Keratinocyte (primary cell): ENCODE measurements around the gene BIK. TPM values are rescaled to one million over a fixed set of nuclear protein-coding genes. Genes with fewer than 3 reads are reported as not detected.

ENCODE experiments used
- DNase-seq: peaks from one replicate; pipeline ENCODE4 v3.0.0-alpha.2; 2011; ENCODE audit warnings: low read depth, missing footprints, low spot score
- FAIRE-seq: peaks from 2 replicates; lab custom pipeline; 2011; peaks lifted over from hg19 to GRCh38; lab: Jason Lieb, UNC
- H2AFZ ChIP-seq: 2 replicates; pipeline ENCODE4 v1.6.0; 2012; ENCODE audit warnings: low read length, control low read depth, inconsistent platforms; ENCODE audit not compliant: control insufficient read depth
- H3K27ac ChIP-seq: 2 replicates; pipeline ENCODE4 v1.5.1; 2011; ENCODE audit warnings: low read length; ENCODE audit not compliant: control insufficient read depth, insufficient read depth
- H3K27me3 ChIP-seq: 3 replicates; pipeline ENCODE4 v1.6.0; 2011; ENCODE audit warnings: low read length; ENCODE audit not compliant: control insufficient read depth, insufficient read depth; ENCODE audit errors: extremely low read depth
- H3K36me3 ChIP-seq, 2 experiments: 2 replicates in 1 of 2; 3 replicates in 1 of 2; pipeline ENCODE4 v1.5.1; 2011; ENCODE audit warnings: low read length in 2 of 2, mild to moderate bottlenecking in 1 of 2; ENCODE audit not compliant: control insufficient read depth in 2 of 2, insufficient read depth in 2 of 2; ENCODE audit errors: extremely low read depth in 1 of 2
- H3K4me1 ChIP-seq: 3 replicates; pipeline ENCODE4 v1.5.1; 2011; ENCODE audit warnings: low read length; ENCODE audit not compliant: control insufficient read depth, insufficient read depth; ENCODE audit errors: extremely low read depth
- H3K4me2 ChIP-seq: 3 replicates; pipeline ENCODE4 v1.6.0; 2011; ENCODE audit warnings: low read depth, low read length; ENCODE audit not compliant: control insufficient read depth, insufficient read depth; ENCODE audit errors: extremely low read depth
- H3K4me3 ChIP-seq, 3 experiments: fragments of 200-600 bp in 1 of 3; sonication (generic) in 1 of 3; 2 replicates in 2 of 3; 3 replicates in 1 of 3; pipeline ENCODE4 v1.5.1; 2011 to 2016; ENCODE audit warnings: low read length in 3 of 3, mild to moderate bottlenecking in 3 of 3, control low read depth in 2 of 3, inconsistent platforms in 1 of 3, low read depth in 1 of 3, mixed read lengths in 1 of 3, mixed run types in 1 of 3, moderate library complexity in 1 of 3; ENCODE audit not compliant: control insufficient read depth in 2 of 3, insufficient read depth in 2 of 3; ENCODE audit errors: extremely low read depth in 1 of 3
- H3K79me2 ChIP-seq: 2 replicates; pipeline ENCODE4 v1.6.0; 2012; ENCODE audit warnings: low read length; ENCODE audit not compliant: control insufficient read depth, insufficient read depth
- H3K9ac ChIP-seq: 3 replicates; pipeline ENCODE4 v1.6.0; 2011; ENCODE audit warnings: low read length; ENCODE audit not compliant: control insufficient read depth, insufficient read depth; ENCODE audit errors: extremely low read depth
- H3K9me1 ChIP-seq: 3 replicates; pipeline ENCODE4 v1.6.0; 2011; ENCODE audit warnings: low read length; ENCODE audit not compliant: control insufficient read depth, insufficient read depth; ENCODE audit errors: extremely low read depth
- H3K9me3 ChIP-seq: 2 replicates; pipeline ENCODE4 v1.5.1; 2012; ENCODE audit warnings: low read depth, low read length; ENCODE audit not compliant: control insufficient read depth
- H4K20me1 ChIP-seq: 3 replicates; pipeline ENCODE4 v1.6.0; 2011; ENCODE audit warnings: low read length; ENCODE audit not compliant: control insufficient read depth, insufficient read depth; ENCODE audit errors: extremely low read depth
- CTCF ChIP-seq, 3 experiments: IDR thresholded peaks in 1 of 3; conservative IDR thresholded peaks in 1 of 3; optimal IDR thresholded peaks in 1 of 3; 2 replicates in 2 of 3; 3 replicates in 1 of 3; pipeline versions ENCODE3 to v1.5.1; 2011; ENCODE audit warnings: low read length in 3 of 3, mild to moderate bottlenecking in 3 of 3, moderate library complexity in 2 of 3, control low read depth in 1 of 3, inconsistent platforms in 1 of 3; ENCODE audit not compliant: insufficient read depth in 2 of 3; ENCODE audit errors: extremely low read depth in 1 of 3
- EZH2 ChIP-seq: IDR thresholded peaks from one replicate; pipeline ENCODE4 v1.6.1; 2012; ENCODE audit warnings: inconsistent platforms, mild to moderate bottlenecking, low read length, moderate library complexity
- dilution Hi-C: fragments of 300-500 bp; cut with MboI; formaldehyde crosslinking; loops from one replicate; pipeline ENCODE4 v1.7.0; 2020; ENCODE audit warnings: low sequenced_read_pairs; ENCODE audit not compliant: extremely low pct_ligation_motif_present
- polyA plus RNA-seq, 5 experiments: library from polyadenylated mRNA; depleted of rRNA in 3 of 5; stranded (reverse) in 3 of 5; stranded (forward) in 1 of 5; unstranded in 1 of 5; fragments of >200 nt; gene quantifications; 1 replicate in 1 of 5; 2 replicates in 3 of 5; 3 replicates in 1 of 5; pipeline versions ENCODE4 v1.2.1 to v1.2.3, GENCODE V29; 2011 to 2012; ENCODE audit warnings: missing spikeins in 2 of 5, low read depth in 1 of 5, low replicate concordance in 1 of 5

BIK gene
- polyA plus RNA-seq, 1 donor (not counting 4 experiments of a cell fraction or from before 2014, with no cell fraction given), result 4.4 TPM

- H3K4me1 ChIP-seq, result peaks cover 17% of the 10 kb centered on the region
Measured at GRCh38 chr22:43150731-43151206, 40.2 kb downstream of the BIK start.

GRCh38 chr22:43151251-43152002 is 40.9 kb downstream of the BIK start, which contains the start of gene TSPO:
TSS of gene TSPO (plus strand) at chr22:43151559. CDS start at chr22:43159239, 7,680 bp downstream.
- FAIRE-seq, result no peak
- H3K9ac ChIP-seq, result peak within 1 kb of the TSS; percentile 92
- peak within 1 kb of the TSS; percentile 93 for H2AFZ ChIP-seq
- DNase-seq, result no peak
- peaks cover 48% of the 10 kb centered on the region for H3K79me2 ChIP-seq
- peaks cover 10 to 12% of the 10 kb centered on the region in 2 experiments for H3K36me3 ChIP-seq
- H4K20me1 ChIP-seq, result peaks cover 17% of the 10 kb centered on the region
- peaks cover 21% of the 10 kb centered on the region for H3K4me1 ChIP-seq
- peak within 1 kb of the TSS; percentile 98 for H3K4me2 ChIP-seq
- peak within 1 kb of the TSS; percentile 85 for H3K27ac ChIP-seq
- TF ChIP-seq CTCF (optimal IDR thresholded peaks at IDR 0.05 in 1 of 3, IDR thresholded peaks at IDR 0.05 in 1 of 3, conservative IDR thresholded peaks at IDR 0.05 in 1 of 3; ENCODE audit: extremely low read depth in 1 of 3, insufficient read depth in 2 of 3, low read length in 3 of 3), result peak in 1 of 3 experiments; percentile 4
- no peak for TF ChIP-seq EZH2
- H3K9me1 ChIP-seq, result peaks cover 6% of the 10 kb centered on the region
- dilution Hi-C loops, result no loop called here
- H3K27me3 ChIP-seq, result no peaks in the 10 kb centered on the region
- no peaks in the 10 kb centered on the region for H3K9me3 ChIP-seq
- peak within 1 kb of the TSS; percentile 91 to 96 (median 92) for H3K4me3 ChIP-seq

More at GRCh38 chr22:43150731-43151206, 40.2 kb downstream of the BIK start:
- DNase-seq, result no peak
- dilution Hi-C loops, result no loop called here
- peaks cover 6 to 7% of the 10 kb centered on the region in 2 experiments for H3K36me3 ChIP-seq
- H3K9me3 ChIP-seq, result no peaks in the 10 kb centered on the region
- H4K20me1 ChIP-seq, result peaks cover 12% of the 10 kb centered on the region
- no peak for TF ChIP-seq CTCF (optimal IDR thresholded peaks at IDR 0.05 in 1 of 3, IDR thresholded peaks at IDR 0.05 in 1 of 3, conservative IDR thresholded peaks at IDR 0.05 in 1 of 3; ENCODE audit: extremely low read depth in 1 of 3, insufficient read depth in 2 of 3, low read length in 3 of 3)
- TF ChIP-seq EZH2, result no peak
- H3K27me3 ChIP-seq, result no peaks in the 10 kb centered on the region
- H3K4me2 ChIP-seq, result peak overlapping the region; percentile 79
- peaks cover 6% of the 10 kb centered on the region for H3K9me1 ChIP-seq
- peak overlapping the region; percentile 92 for H3K9ac ChIP-seq
- peak overlapping the region; percentile 67 to 96 (median 91) for H3K4me3 ChIP-seq
- peak overlapping the region; percentile 36 for H3K27ac ChIP-seq
- FAIRE-seq, result no peak
- peaks cover 41% of the 10 kb centered on the region for H3K79me2 ChIP-seq
- H2AFZ ChIP-seq, result peak overlapping the region; percentile 93
